Measurements from ENCODE around the gene DHRS7C.

Gene DHRS7C

GRCh38 chr17:9790889-9791876 is at the start of gene DHRS7C:
Gene DHRS7C (minus strand): TSS chr17:9791592. CDS start chr17:9791284, 308 bp downstream.
- no peak for DNase-seq

GRCh38 chr17:9839433-9839832 is 48.0 kb upstream of the DHRS7C start:
- DNase-seq = no peak

GRCh38 chr17:9837551-9838471 is 46.4 kb upstream of the DHRS7C start:
- DNase-seq = no peak

- DNase-seq = no peak
These were observed 42.5 kb upstream of the DHRS7C start for GRCh38 chr17:9833922-9834321.

- DNase-seq = no peak
These were observed 39.3 kb upstream of the DHRS7C start for GRCh38 chr17:9830711-9831110.

GRCh38 chr17:9829343-9829742 is 38.0 kb upstream of the DHRS7C start:
- DNase-seq = no peak

- no peak for DNase-seq
These were observed 37.2 kb upstream of the DHRS7C start for GRCh38 chr17:9828296-9829295.

GRCh38 chr17:9825641-9826150 is 34.3 kb upstream of the DHRS7C start, which contains the start of gene GLP2R:
Gene GLP2R (plus strand): TSS chr17:9825924. CDS start chr17:9826064, 140 bp downstream.
- DNase-seq = no peak

GRCh38 chr17:9824797-9825338 is 33.5 kb upstream of the DHRS7C start:
- no peak for DNase-seq

- DNase-seq = no peak
These were observed 32.7 kb upstream of the DHRS7C start for GRCh38 chr17:9824094-9824493.

- no peak for DNase-seq
These were observed 30.5 kb upstream of the DHRS7C start, which contains the start of gene GSG1L2 for GRCh38 chr17:9821921-9822320. Gene GSG1L2 (minus strand): TSS chr17:9822079. CDS start chr17:9822071, 8 bp downstream.

- no peak for DNase-seq
These were observed 29.1 kb upstream of the DHRS7C start for GRCh38 chr17:9820448-9820847.

GRCh38 chr17:9818760-9819159 is 27.4 kb upstream of the DHRS7C start:
- no peak for DNase-seq

GRCh38 chr17:9817086-9817485 is 25.7 kb upstream of the DHRS7C start:
- no peak for DNase-seq

- DNase-seq = no peak
These were observed 25.1 kb upstream of the DHRS7C start for GRCh38 chr17:9816472-9816871.

GRCh38 chr17:9814337-9814945 is 23.0 kb upstream of the DHRS7C start:
- DNase-seq = no peak

- no peak for DNase-seq
These were observed 21.8 kb upstream of the DHRS7C start for GRCh38 chr17:9813166-9813565.

- DNase-seq = no peak
These were observed 20.1 kb upstream of the DHRS7C start for GRCh38 chr17:9811537-9811936.

- no peak for DNase-seq
These were observed 19.7 kb upstream of the DHRS7C start for GRCh38 chr17:9811086-9811485.

- no peak for DNase-seq
These were observed 18.9 kb upstream of the DHRS7C start for GRCh38 chr17:9810100-9810949.
